ENCODE data around the gene DLGAP1. TPM values are rescaled to one million over a fixed set of nuclear protein-coding genes. Genes with fewer than 3 reads are reported as not detected.

DLGAP1 gene
- total and polyA plus RNA-seq, 2 of the 13 experiments (the other 11 are each of a cell fraction or from before 2014, with no cell fraction given): 0.01 TPM; not detected in 1

DNA sequence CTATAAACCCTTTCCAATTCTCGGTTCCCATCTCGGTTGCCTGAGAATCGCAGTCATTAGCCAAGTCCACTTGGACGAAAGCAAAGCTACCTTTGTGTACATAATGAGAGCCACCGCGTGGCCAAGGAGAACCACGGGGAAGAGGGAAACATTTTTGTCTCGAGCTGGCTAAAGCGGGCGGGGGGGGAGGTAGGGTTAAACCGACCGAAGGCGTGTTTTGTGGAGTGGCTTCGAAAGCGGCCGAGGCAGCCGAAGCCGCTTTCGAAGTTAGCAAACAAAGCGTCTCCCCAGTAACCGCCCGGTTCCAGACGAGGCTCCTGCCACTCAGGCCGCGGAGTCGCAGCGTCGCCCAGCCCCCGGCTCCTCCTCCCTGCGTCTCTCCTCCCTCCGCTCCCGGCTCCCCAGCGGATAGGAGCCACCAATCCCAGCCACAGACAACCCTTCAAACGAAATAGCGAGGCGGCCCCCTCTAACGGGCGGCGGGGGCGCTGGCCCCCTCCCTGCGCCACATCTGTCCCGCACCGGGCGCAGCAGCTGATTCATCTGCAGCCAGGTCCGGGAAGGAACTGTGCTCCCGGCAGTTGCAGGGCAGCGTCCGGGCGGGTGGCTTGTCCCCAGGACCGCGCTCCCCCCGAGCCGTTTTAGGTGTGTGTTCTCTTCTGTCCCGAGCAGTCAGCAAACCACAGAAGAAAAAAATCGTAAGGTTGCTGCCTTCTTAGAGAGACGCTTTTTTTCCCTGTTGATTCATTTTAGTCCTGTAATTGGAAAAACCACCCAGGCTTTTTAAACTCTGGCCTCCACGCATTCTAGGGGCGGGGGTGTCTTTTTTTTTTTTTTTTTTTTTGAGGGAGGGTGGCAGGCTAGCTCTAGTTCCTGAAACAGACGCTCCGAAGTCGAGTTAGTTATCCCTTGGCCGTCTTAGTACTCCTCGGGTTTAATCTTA is 1006.9 kb downstream of the DLGAP1 start (continued):
- TF ChIP-seq, protein P1, sequence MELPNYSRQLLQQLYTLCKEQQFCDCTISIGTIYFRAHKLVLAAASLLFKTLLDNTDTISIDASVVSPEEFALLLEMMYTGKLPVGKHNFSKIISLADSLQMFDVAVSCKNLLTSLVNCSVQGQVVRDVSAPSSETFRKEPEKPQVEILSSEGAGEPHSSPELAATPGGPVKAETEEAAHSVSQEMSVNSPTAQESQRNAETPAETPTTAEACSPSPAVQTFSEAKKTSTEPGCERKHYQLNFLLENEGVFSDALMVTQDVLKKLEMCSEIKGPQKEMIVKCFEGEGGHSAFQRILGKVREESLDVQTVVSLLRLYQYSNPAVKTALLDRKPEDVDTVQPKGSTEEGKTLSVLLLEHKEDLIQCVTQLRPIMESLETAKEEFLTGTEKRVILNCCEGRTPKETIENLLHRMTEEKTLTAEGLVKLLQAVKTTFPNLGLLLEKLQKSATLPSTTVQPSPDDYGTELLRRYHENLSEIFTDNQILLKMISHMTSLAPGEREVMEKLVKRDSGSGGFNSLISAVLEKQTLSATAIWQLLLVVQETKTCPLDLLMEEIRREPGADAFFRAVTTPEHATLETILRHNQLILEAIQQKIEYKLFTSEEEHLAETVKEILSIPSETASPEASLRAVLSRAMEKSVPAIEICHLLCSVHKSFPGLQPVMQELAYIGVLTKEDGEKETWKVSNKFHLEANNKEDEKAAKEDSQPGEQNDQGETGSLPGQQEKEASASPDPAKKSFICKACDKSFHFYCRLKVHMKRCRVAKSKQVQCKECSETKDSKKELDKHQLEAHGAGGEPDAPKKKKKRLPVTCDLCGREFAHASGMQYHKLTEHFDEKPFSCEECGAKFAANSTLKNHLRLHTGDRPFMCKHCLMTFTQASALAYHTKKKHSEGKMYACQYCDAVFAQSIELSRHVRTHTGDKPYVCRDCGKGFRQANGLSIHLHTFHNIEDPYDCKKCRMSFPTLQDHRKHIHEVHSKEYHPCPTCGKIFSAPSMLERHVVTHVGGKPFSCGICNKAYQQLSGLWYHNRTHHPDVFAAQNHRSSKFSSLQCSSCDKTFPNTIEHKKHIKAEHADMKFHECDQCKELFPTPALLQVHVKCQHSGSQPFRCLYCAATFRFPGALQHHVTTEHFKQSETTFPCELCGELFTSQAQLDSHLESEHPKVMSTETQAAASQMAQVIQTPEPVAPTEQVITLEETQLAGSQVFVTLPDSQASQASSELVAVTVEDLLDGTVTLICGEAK (IDR thresholded peaks at IDR 0.05): no peak
- TF ChIP-seq, protein P1 (CRISPR knock-in tag; IDR thresholded peaks at IDR 0.05): 0 out of 2 replicates have a peak, but pooled peaks have one; percentile 40
- TF ChIP-seq TMF1 (CRISPR knock-in tag; IDR thresholded peaks at IDR 0.05; ENCODE audit: low read depth) (peak; percentile 38; the same call in 1 of the 2 replicates), CHCHD3 (CRISPR knock-in tag; IDR thresholded peaks at IDR 0.05) (0 out of 2 replicates have a peak, but pooled peaks have one; percentile 54), TAF1 (CRISPR knock-in tag; IDR thresholded peaks at IDR 0.05) (peak; percentile 87), CCDC6 (CRISPR knock-in tag; IDR thresholded peaks at IDR 0.05) (no peak; the same call in 1 of the 2 replicates), ATF1 (CRISPR knock-in tag; IDR thresholded peaks at IDR 0.05) (no peak), ZNF460 (CRISPR knock-in tag; IDR thresholded peaks at IDR 0.05; ENCODE audit: borderline replicate concordance) (no peak), ZNF567 (CRISPR knock-in tag; IDR thresholded peaks at IDR 0.05; ENCODE audit: borderline replicate concordance) (0 out of 2 replicates have a peak, but pooled peaks have one; percentile 51), TBP (CRISPR knock-in tag; IDR thresholded peaks at IDR 0.05) (no peak), MED13 (CRISPR knock-in tag; IDR thresholded peaks at IDR 0.05) (peak; percentile 24; the same call in 1 of the 2 replicates)
- TF ChIP-seq, protein P2, sequence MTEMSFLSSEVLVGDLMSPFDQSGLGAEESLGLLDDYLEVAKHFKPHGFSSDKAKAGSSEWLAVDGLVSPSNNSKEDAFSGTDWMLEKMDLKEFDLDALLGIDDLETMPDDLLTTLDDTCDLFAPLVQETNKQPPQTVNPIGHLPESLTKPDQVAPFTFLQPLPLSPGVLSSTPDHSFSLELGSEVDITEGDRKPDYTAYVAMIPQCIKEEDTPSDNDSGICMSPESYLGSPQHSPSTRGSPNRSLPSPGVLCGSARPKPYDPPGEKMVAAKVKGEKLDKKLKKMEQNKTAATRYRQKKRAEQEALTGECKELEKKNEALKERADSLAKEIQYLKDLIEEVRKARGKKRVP (CRISPR knock-in tag; IDR thresholded peaks at IDR 0.05): peak in 1 of 2 experiments; percentile 82; a peak in 2 of 4 replicates
- TF ChIP-seq, protein P3, sequence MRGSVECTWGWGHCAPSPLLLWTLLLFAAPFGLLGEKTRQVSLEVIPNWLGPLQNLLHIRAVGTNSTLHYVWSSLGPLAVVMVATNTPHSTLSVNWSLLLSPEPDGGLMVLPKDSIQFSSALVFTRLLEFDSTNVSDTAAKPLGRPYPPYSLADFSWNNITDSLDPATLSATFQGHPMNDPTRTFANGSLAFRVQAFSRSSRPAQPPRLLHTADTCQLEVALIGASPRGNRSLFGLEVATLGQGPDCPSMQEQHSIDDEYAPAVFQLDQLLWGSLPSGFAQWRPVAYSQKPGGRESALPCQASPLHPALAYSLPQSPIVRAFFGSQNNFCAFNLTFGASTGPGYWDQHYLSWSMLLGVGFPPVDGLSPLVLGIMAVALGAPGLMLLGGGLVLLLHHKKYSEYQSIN (CRISPR knock-in tag; IDR thresholded peaks at IDR 0.05; ENCODE audit: borderline replicate concordance): no peak
- TF ChIP-seq, protein P4, sequence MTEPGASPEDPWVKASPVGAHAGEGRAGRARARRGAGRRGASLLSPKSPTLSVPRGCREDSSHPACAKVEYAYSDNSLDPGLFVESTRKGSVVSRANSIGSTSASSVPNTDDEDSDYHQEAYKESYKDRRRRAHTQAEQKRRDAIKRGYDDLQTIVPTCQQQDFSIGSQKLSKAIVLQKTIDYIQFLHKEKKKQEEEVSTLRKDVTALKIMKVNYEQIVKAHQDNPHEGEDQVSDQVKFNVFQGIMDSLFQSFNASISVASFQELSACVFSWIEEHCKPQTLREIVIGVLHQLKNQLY (CRISPR knock-in tag; IDR thresholded peaks at IDR 0.05): 0 out of 2 replicates have a peak, but pooled peaks have one; percentile 51
- TF ChIP-seq, protein P5, sequence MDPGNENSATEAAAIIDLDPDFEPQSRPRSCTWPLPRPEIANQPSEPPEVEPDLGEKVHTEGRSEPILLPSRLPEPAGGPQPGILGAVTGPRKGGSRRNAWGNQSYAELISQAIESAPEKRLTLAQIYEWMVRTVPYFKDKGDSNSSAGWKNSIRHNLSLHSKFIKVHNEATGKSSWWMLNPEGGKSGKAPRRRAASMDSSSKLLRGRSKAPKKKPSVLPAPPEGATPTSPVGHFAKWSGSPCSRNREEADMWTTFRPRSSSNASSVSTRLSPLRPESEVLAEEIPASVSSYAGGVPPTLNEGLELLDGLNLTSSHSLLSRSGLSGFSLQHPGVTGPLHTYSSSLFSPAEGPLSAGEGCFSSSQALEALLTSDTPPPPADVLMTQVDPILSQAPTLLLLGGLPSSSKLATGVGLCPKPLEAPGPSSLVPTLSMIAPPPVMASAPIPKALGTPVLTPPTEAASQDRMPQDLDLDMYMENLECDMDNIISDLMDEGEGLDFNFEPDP (CRISPR knock-in tag; conservative IDR thresholded peaks at IDR 0.05): no peak

All from HepG2 (cell line).